Measurements from ENCODE around the gene FMNL2.
"Not testable (repeated sequence)": the region's sequence is repeated elsewhere in the genome, so short reads cannot be mapped to it uniquely, and the experiment has no call there.

The FMNL2 gene

GRCh38 chr2:152375174-152375573, 40.2 kb downstream of the FMNL2 start:
- DNase-seq (ENCODE audit: low spot score): no peak

- no peak for DNase-seq (ENCODE audit: low spot score)
These were observed 41.4 kb downstream of the FMNL2 start for GRCh38 chr2:152376385-152376784.

GRCh38 chr2:152376968-152377367, 42.0 kb downstream of the FMNL2 start:
- no peak for DNase-seq (ENCODE audit: low spot score)

GRCh38 chr2:152379089-152379488, 44.1 kb downstream of the FMNL2 start:
- DNase-seq (ENCODE audit: low spot score): no peak

GRCh38 chr2:152380261-152381055, 45.5 kb downstream of the FMNL2 start:
- DNase-seq (ENCODE audit: low spot score): no peak

- no peak for DNase-seq (ENCODE audit: low spot score)
These were observed 48.7 kb downstream of the FMNL2 start for GRCh38 chr2:152383702-152384101.

GRCh38 chr2:152384992-152385391, 50.0 kb downstream of the FMNL2 start:
- no peak for DNase-seq (ENCODE audit: low spot score)

- DNase-seq (ENCODE audit: low spot score): no peak
These were observed 50.7 kb downstream of the FMNL2 start for GRCh38 chr2:152385650-152386049.

GRCh38 chr2:152386266-152386665, 51.3 kb downstream of the FMNL2 start:
- no peak for DNase-seq (ENCODE audit: low spot score)

GRCh38 chr2:152387041-152387440, 52.1 kb downstream of the FMNL2 start:
- no peak for DNase-seq (ENCODE audit: low spot score)

GRCh38 chr2:152388269-152388668, 53.3 kb downstream of the FMNL2 start:
- DNase-seq (ENCODE audit: low spot score): not testable (repeated sequence)

- no peak for DNase-seq (ENCODE audit: low spot score)
These were observed 54.5 kb downstream of the FMNL2 start for GRCh38 chr2:152389483-152389882.

- no peak for DNase-seq (ENCODE audit: low spot score)
These were observed 55.9 kb downstream of the FMNL2 start for GRCh38 chr2:152390837-152391236.

- DNase-seq (ENCODE audit: low spot score): no peak
These were observed 56.3 kb downstream of the FMNL2 start for GRCh38 chr2:152391318-152391717.

GRCh38 chr2:152393377-152393776, 58.4 kb downstream of the FMNL2 start:
- no peak for DNase-seq (ENCODE audit: low spot score)

GRCh38 chr2:152394326-152394725, 59.4 kb downstream of the FMNL2 start:
- no peak for DNase-seq (ENCODE audit: low spot score)

GRCh38 chr2:152395103-152395502, 60.1 kb downstream of the FMNL2 start:
- DNase-seq (ENCODE audit: low spot score): no peak

- no peak for DNase-seq (ENCODE audit: low spot score)
These were observed 60.6 kb downstream of the FMNL2 start for GRCh38 chr2:152395572-152395971.

- no peak for DNase-seq (ENCODE audit: low spot score)
These were observed 61.1 kb downstream of the FMNL2 start for GRCh38 chr2:152396051-152396511.

GRCh38 chr2:152396763-152397162, 61.8 kb downstream of the FMNL2 start:
- DNase-seq (ENCODE audit: low spot score): no peak

- DNase-seq (ENCODE audit: low spot score): no peak
These were observed 64.0 kb downstream of the FMNL2 start for GRCh38 chr2:152399003-152399402.

GRCh38 chr2:152400607-152401214, 65.7 kb downstream of the FMNL2 start:
- DNase-seq (ENCODE audit: low spot score): no peak

Measured in RKO (cell line).